NOMO-1 (cell line): ENCODE data around the gene THOC1.

Source experiments
- DNase-seq, 2 experiments: peaks; one replicate each; lab custom pipeline; 2025; ENCODE audit not compliant: unreplicated experiment in 2 of 2; lab: John Stamatoyannopoulos, UW

Gene THOC1

GRCh38 chr18:220708-221107 lies 47.1 kb downstream of the THOC1 start:
- DNase-seq, result no peak

GRCh38 chr18:217532-218336 lies 50.1 kb downstream of the THOC1 start:
- no peak for DNase-seq

- no peak for DNase-seq
Observed at GRCh38 chr18:215448-216010, 52.3 kb downstream of the THOC1 start.

- DNase-seq, result no peak
Observed at GRCh38 chr18:213966-214365, 53.9 kb downstream of the THOC1 start.

- no peak for DNase-seq
Observed at GRCh38 chr18:213505-213904, 54.3 kb downstream of the THOC1 start.

GRCh38 chr18:212780-213179 lies 55.1 kb downstream of the THOC1 start:
- no peak for DNase-seq

- DNase-seq, result no peak
Observed at GRCh38 chr18:211582-211981, 56.3 kb downstream of the THOC1 start.

GRCh38 chr18:210733-211132 lies 57.1 kb downstream of the THOC1 start:
- DNase-seq, result no peak

GRCh38 chr18:210075-210474 lies 57.8 kb downstream of the THOC1 start:
- no peak for DNase-seq

- no peak for DNase-seq
Observed at GRCh38 chr18:199768-200167, 68.1 kb downstream of the THOC1 start.

GRCh38 chr18:199214-199613 lies 68.6 kb downstream of the THOC1 start:
- no peak for DNase-seq

GRCh38 chr18:195651-196050 lies 72.2 kb downstream of the THOC1 start:
- DNase-seq, result no peak

GRCh38 chr18:192801-193200 lies 75.0 kb downstream of the THOC1 start:
- no peak for DNase-seq

GRCh38 chr18:191725-192124 lies 76.1 kb downstream of the THOC1 start:
- DNase-seq, result no peak

- no peak for DNase-seq
Observed at GRCh38 chr18:189254-189653, 78.6 kb downstream of the THOC1 start.

GRCh38 chr18:183769-184168 lies 84.1 kb downstream of the THOC1 start:
- no peak for DNase-seq

GRCh38 chr18:181711-182110 lies 86.1 kb downstream of the THOC1 start:
- no peak for DNase-seq

- no peak for DNase-seq
Observed at GRCh38 chr18:179499-179898, 88.3 kb downstream of the THOC1 start.

GRCh38 chr18:172361-172760 lies 95.5 kb downstream of the THOC1 start:
- no peak for DNase-seq
